ENCODE measurements around the gene TIAM1. TPM values are rescaled to one million over a fixed set of nuclear protein-coding genes. Genes with fewer than 3 reads are reported as not detected.

TIAM1 gene
- total and polyA plus RNA-seq, 2 of the 8 experiments (the other 6 are each of a cell fraction or from before 2014, with no cell fraction given) = 10.1 to 30.7 TPM

- no peak for TF ChIP-seq YY1 (IDR thresholded peaks at IDR 0.05; ENCODE audit: low read depth, low read length)
- TF ChIP-seq ASH2L (IDR thresholded peaks at IDR 0.05; ENCODE audit: low read length) = no peak
- no peak for TF ChIP-seq SAP30 (IDR thresholded peaks at IDR 0.05; ENCODE audit: insufficient read depth, insufficient replicate concordance, low read length)
- no peak for TF ChIP-seq RBBP5 (IDR thresholded peaks at IDR 0.05; ENCODE audit: borderline replicate concordance, low read depth, low read length)
- TF ChIP-seq TAF7 (optimal IDR thresholded peaks at IDR 0.05; ENCODE audit: borderline replicate concordance, low read depth, low read length) = no peak
- TF ChIP-seq RAD21 (IDR thresholded peaks at IDR 0.05 in 1 of 2, conservative IDR thresholded peaks at IDR 0.05 in 1 of 2; ENCODE audit: low read depth in 2 of 2, low read length in 2 of 2) = no peak
- no peak for TF ChIP-seq RXRA (IDR thresholded peaks at IDR 0.05; ENCODE audit: insufficient read depth, low read depth, low read length)
- no peak for TF ChIP-seq NRF1 (IDR thresholded peaks at IDR 0.05; ENCODE audit: low read depth, low read length)
- no peak for TF ChIP-seq HDAC2 (IDR thresholded peaks at IDR 0.05; ENCODE audit: borderline replicate concordance in 1 of 2, low read depth in 2 of 2, low read length in 2 of 2)
Measured at GRCh38 chr21:31310750-31311149, 33.3 kb downstream of the TIAM1 start (continued).
